Stimulated activated CD8-positive, alpha-beta memory T cell treated with anti-CD3 and anti-CD28 coated beads, Interleukin-15, amount 100 ng/mL, for 4 hours (primary cell): ENCODE measurements around the gene PTPN1.
"Not testable (repeated sequence)": the region's sequence is repeated elsewhere in the genome, so short reads cannot be mapped to it uniquely, and the experiment has no call there.

Experiments
- DNase-seq, 2 donors: peaks; one replicate each; pipeline ENCODE4 v3.0.0-alpha.2; 2020; ENCODE audit warnings: low read depth in 2 of 2

Gene PTPN1

DNA sequence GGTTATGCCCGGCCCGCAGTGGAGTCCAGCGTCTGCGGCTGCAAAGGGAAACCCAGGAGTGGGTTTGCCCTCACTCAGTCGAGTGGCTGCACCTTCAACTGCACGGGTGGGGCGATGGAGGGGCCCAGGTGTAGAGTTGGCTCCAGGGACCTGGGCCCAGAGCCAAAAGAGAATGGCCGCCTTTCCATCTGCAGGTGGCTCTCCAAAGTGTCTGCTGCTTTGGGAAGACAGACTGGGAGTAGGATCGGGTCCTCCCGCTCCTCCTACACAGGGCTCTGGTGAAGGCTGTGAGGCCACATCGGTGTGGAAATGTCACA is 80.1 kb downstream of the PTPN1 start:
- no peak for DNase-seq

- no peak for DNase-seq
These were observed 81.2 kb downstream of the PTPN1 start for GRCh38 chr20:50591233-50591852.

- DNase-seq: no peak
These were observed 82.3 kb downstream of the PTPN1 start for GRCh38 chr20:50592282-50593004.

DNA sequence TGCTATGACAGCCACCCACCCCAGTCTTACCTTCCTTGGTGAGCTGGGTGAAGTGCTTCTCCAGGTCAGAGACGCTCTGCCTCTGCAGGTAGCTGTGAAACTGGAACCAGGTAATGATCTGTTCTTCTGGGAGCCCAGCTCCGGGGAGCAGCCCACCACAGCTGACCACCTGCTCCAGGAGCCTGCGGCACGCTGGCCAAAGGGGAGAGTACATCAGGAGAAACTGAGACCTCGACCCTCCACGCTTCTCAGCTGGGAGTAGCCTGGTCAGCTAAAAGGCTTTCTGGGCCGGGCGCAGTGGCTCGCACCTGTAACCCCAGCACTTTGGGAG is 82.8 kb downstream of the PTPN1 start:
- DNase-seq: no peak

- DNase-seq: no peak
These were observed 84.0 kb downstream of the PTPN1 start for GRCh38 chr20:50594231-50594590.

DNA sequence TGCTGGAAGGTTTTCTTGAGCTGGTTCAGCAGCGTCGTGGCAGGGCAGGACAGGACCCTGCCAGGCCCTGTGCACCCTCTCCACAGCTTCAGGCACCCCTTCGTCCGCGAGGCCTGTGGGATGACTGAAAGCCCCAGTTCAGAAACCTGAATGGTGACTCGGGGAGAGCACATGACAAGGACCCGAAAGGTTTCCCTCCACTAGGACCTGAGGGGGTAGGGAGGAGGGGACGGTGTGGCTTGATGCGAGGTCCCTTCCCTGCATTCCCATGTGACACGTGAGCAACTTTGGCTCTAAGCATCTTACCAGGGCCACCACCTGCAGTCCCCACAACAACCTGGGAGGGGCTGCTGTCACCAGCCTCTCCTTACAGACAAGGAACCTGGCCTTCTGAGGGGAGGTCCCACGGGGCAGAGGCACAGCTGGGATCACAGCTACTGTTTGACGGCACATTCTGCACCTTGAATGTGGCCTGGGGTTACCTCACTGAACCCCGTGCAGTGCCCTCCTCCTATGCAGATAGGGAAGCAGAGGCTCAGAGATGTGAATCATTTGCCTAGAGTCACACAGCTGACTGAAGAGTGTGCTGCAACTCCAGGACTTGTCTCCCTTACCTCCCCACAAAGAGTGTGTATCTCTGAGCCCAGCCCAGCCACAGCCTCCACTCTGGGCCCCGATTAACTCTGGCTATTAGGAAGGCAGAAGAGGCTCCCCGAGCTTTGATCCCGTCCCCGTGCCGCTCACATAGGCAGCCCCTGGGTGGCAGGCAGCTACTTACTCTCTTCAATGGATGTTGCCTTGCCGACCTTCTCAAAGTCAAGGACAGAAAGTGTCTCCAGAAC is 84.6 kb downstream of the PTPN1 start:
- no peak for DNase-seq

DNA sequence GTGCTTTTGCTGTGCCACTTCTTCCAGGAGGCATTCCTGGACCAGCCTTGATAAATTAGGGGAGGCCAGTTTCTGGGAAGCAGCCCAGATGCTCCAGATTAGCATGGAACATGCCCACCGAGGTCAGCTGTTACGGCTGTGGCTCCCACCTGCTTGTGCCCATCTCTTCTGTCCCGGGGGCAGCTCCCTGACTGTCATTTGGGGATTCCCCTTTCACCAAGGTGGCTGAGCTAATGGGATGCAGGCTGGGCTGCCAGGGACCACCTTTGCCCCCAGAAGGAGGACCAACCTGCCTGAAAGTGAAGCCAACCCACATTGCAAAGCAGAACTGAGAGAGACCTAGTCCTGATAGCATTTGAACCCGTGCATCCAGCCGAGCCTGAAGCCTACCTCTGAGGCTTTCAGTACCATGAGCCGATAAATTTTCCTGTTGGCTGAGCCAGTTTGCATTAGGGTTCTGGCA is 85.3 kb downstream of the PTPN1 start:
- no peak for DNase-seq

- DNase-seq: no peak
These were observed 86.0 kb downstream of the PTPN1 start for GRCh38 chr20:50595988-50596693.

DNA sequence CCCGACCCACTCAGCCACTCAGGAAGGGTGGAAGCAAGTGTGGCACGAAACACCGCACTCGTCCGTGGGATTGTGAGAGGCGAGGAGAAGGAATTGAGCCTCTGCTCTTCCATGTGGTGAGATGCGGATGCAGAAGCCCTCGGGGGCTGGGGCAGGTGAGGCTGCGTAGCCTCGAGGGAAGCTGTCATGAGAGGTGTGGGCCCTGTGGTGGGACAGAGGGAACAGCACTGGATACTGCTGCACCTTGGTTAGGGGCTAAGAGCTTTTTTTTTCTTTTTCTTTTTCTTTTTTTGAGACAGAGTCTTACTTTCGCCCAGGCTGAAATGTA is 86.5 kb downstream of the PTPN1 start:
- DNase-seq: no peak

GRCh38 chr20:50597406-50597969 is 87.3 kb downstream of the PTPN1 start:
- no peak for DNase-seq

GRCh38 chr20:50598074-50598473 is 87.9 kb downstream of the PTPN1 start:
- no peak for DNase-seq

GRCh38 chr20:50598768-50599167 is 88.6 kb downstream of the PTPN1 start:
- not testable (repeated sequence) for DNase-seq

DNA sequence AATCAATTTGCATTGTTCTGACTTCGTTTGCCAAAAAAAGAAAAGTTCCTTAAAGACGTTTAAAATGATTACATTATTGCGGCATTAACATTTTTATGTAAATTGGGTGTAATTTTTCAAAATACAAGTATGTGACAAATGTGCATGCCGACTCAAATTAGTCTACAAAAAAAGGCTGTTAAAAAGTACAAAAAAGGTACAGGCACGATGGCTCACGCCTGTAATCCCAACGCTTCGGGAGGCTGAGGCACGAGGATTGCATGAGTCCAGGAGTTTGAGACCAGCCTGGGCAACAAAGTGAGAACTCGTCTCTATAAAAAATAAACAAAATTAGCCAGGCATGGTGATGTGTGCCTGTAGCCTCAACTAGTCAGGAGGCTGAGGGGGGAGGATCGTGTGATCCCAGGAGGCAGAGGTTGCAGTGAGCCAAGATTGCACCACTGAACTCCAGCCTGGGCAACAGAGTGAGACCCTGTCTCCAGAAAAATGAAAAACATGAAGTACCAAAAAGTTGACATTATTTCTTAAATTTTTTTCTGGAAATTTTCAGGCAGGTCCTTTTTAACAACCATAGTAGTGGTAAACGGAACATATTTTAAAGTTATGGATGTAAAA is 90.2 kb downstream of the PTPN1 start:
- DNase-seq: no peak

- DNase-seq: no peak
These were observed 91.6 kb downstream of the PTPN1 start for GRCh38 chr20:50601511-50602431.

- DNase-seq: no peak
These were observed 92.4 kb downstream of the PTPN1 start for GRCh38 chr20:50602432-50603088.

DNA sequence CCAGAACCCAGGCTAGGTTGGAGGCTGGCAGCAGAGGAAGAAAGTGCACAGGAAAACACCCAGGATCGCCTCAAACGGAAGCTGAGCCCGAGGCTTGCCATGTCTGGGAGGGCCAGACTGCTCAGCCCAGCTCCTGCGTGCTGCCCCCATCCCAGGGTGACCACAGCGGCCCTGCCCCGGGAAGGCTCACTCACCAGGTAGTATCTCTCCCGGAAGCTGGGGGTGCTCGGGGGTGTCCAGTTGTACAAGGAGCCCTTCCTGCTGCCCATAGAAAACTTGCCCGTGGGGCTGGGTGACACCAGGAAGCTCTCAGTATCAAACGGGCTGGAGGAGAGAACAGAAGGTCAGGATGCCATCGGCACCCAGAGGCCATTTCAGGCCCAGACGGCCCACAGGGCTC is 94.3 kb downstream of the PTPN1 start:
- no peak for DNase-seq

DNA sequence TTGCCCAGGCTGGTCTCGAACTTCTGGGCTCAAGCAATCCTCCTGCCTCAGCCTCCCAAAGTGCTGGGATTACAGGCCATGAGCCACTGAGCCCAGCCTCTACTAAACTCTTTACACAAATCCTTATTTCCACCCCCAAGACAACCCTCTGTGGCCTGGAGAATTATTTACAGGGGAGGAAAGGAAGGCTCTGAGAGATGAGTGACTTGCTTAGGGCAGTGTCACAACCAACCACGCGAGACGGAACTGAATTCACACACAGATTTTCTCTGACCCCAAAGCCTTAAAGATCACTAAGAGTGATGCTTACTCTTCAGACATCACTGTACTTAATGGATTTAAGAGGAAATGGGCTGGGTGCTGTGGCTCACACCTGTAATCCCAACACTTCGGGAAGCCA is 95.0 kb downstream of the PTPN1 start:
- no peak for DNase-seq

GRCh38 chr20:50607436-50607835 is 97.3 kb downstream of the PTPN1 start:
- no peak for DNase-seq

DNA sequence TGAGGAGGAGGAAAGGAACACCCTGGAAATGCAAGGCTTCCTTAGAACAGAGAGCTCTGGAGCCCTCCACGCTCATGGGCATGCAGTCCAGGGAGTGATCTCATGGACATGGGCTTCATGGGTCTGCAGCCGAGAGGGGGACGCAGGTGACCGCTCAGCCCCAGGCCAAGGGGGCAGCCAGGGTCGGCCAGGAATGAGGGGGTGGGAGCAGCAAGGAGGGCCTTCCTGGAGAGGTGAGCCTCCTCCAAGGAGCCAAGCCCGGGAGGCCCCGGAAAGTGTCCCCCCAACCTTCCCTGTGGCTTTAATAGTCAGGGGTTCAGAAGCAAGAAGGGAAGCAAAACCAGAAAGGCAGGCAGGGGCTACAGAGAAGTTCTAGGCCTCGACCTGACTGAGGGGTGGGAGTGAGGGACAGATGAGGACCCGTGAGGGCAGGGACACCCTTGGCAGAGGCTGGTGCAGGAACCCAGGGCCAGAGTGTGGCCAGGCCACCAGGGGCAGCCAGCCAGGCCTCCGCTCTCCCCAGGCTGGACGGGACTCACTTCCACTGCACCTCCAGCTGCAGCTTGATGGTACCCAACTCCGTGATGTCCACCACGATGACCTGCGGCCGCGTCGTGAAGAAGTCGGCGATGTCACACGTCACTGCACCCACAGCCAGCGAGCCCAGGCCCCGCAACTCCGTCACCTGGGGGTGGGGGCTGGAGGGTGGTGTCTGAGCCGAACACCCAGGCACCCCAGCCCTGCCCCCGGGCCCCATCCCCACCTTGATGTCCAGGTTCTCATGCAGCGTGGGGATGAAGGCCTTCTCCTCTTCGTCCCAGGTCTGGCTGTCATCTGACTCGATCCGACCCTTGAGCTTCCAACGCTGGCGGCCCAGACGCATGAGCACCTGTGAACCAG is 97.9 kb downstream of the PTPN1 start:
- no peak for DNase-seq
